ENCODE measurements around the gene LMF1. TPM values are rescaled to one million over a fixed set of nuclear protein-coding genes. Genes with fewer than 3 reads are reported as not detected.

The LMF1 gene
- total RNA-seq, 2 donors from 2014 or later, result 16.4 to 21.8 TPM

DNA sequence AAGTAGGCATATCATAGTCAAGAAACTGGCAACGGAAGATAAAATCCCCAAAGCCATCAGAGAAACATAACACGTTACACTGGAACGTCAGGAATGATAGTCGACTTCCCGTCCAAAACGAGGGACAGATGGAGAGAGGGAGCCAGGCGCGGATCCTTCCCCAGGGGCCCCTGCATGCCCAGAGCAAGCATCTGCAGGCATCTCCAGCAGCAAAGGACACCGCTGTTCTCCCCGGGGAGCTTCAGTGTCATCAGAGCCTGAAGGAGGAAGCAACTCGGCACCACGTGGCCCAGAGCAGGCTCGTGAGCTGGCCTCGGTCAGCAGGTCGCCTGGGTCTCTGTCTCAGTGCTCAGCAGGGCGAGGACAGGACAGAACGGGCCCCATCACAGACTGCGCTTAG lies 50.1 kb downstream of the LMF1 start:
- intact Hi-C loops (cut with DNase I), result no loop called here
- DNase-seq (ENCODE audit: low spot score), result peak; percentile 86

DNA sequence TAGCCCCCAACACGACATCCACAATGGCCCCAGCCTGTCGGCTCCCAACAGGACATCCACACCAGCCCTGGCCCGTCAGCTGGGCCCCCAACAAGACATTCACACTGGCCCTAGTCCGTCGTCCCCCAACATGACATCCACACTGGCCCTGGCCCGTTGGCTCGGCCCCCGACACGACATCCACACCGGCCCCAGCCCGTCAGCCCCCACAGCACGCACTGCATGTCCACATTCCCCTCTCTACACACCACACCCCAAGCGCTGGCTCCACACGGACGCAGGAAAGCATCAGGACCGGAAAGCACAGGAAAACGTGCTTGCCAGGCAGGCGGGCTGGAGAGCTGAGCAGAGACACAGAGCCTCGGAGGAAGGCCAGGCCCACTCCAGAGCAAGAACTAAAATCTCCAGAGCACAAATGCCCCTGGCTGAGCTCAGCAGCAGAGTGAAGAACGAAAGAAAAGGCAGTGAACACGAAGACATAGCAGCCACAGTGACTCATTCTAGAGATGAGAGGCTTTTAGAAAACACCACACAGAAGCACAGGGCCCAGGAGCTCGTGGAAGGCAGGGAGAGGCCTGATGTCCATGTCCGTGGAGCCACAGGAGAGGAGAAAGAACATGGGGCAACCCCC lies 50.6 kb downstream of the LMF1 start:
- DNase-seq (ENCODE audit: low spot score), result peak; percentile 87
- intact Hi-C loops (cut with DNase I), result no loop called here

- intact Hi-C loops (cut with DNase I), result no loop called here
- no peak for DNase-seq (ENCODE audit: low spot score)
Measured at GRCh38 chr16:919658-920050, 51.1 kb downstream of the LMF1 start.

GRCh38 chr16:918741-919657 lies 51.8 kb downstream of the LMF1 start:
- intact Hi-C loops (cut with DNase I), result no loop called here
- peak; percentile 78 for DNase-seq (ENCODE audit: low spot score)

GRCh38 chr16:918068-918467 lies 52.7 kb downstream of the LMF1 start:
- intact Hi-C loops (cut with DNase I), result no loop called here
- peak; percentile 48 for DNase-seq (ENCODE audit: low spot score)

GRCh38 chr16:917591-918061 lies 53.2 kb downstream of the LMF1 start:
- intact Hi-C loops (cut with DNase I), result no loop called here
- peak; percentile 71 for DNase-seq (ENCODE audit: low spot score)

DNA sequence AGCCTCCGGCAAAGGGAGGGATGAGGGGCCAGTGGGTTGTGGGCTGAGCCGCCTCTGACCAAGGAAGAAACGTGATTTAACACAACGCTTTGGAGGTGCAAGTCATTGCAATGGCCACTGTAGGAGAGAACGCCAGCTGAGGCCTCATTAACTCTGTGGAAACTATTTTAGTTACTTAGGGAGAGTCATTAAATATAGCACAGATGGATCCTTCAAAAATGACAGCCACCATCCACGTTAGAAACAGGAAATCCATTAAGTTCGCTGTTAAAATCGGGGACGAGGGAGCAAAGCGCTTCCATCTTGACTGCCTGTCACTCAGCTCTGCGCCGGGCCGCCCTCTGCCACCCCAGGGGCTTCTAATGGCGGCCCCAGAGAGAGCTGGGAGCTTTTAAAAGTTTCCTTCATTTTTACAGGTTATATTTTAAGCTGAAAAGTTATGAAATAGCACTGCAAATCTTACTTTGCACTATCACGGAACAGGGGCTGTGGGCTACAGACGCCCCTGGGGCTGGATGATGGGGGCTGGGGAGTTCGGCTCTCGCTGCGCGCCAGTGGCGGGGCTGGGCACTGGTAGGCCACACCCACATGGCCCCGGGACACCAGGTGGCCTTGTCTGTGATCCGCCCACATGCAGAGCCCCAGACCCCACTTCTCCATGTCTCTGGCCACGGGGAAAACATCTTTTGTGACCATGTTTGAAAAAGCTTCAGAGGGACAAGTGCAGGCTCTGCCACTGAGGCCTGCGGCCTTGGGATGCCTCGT lies 54.6 kb downstream of the LMF1 start:
- DNase-seq (ENCODE audit: low spot score), result no peak
- intact Hi-C loops (cut with DNase I), result no loop called here

- intact Hi-C loops (cut with DNase I), result no loop called here
- no peak for DNase-seq (ENCODE audit: low spot score)
Measured at GRCh38 chr16:915546-915945, 55.2 kb downstream of the LMF1 start.

DNA sequence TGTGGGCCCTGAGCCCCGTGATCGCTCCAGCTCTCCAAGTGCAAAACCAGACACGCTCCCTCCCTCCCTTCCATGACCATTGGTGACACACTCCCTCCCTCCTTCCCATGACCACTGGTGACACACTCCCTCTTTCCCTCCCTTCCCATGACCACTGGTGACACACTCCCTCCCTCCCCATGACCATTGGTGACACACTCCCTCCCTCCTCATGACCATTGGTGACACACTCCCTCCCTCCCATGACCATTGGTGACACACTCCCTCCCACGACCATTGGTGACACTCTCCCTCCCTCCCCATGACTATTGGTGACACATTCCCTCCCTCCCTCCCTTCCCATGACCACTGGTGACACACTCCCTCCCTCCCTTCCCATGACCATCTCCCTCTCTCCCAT lies 56.3 kb downstream of the LMF1 start:
- intact Hi-C loops (cut with DNase I), result no loop called here
- no peak for DNase-seq (ENCODE audit: low spot score)

- intact Hi-C loops (cut with DNase I), result no loop called here
Measured at GRCh38 chr16:913817-914439, 56.9 kb downstream of the LMF1 start.

GRCh38 chr16:912684-913613 lies 57.8 kb downstream of the LMF1 start:
- DNase-seq (ENCODE audit: low spot score), result no peak
- intact Hi-C loops (cut with DNase I), result no loop called here

More at GRCh38 chr16:913817-914439, 56.9 kb downstream of the LMF1 start:
- DNase-seq (ENCODE audit: low spot score), result no peak

DNA sequence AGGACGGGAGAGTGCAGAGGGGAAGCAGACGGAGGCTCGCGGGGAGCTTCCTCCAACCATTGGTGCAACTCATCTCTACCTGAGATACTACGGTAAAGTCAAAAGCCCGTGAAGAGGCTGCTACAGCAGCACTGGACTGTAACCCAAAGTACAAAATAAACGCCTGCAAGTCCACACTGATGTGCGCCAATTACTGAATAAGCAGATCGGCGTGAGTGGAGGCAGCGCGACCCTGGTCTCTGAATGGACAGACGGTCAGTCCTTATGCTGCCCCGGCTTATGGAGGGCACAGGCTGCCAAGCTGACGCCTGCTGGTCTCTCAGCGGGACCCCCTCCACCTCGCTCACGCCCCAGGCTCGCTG lies 58.5 kb downstream of the LMF1 start:
- intact Hi-C loops (cut with DNase I), result no loop called here
- no peak for DNase-seq (ENCODE audit: low spot score)

DNA sequence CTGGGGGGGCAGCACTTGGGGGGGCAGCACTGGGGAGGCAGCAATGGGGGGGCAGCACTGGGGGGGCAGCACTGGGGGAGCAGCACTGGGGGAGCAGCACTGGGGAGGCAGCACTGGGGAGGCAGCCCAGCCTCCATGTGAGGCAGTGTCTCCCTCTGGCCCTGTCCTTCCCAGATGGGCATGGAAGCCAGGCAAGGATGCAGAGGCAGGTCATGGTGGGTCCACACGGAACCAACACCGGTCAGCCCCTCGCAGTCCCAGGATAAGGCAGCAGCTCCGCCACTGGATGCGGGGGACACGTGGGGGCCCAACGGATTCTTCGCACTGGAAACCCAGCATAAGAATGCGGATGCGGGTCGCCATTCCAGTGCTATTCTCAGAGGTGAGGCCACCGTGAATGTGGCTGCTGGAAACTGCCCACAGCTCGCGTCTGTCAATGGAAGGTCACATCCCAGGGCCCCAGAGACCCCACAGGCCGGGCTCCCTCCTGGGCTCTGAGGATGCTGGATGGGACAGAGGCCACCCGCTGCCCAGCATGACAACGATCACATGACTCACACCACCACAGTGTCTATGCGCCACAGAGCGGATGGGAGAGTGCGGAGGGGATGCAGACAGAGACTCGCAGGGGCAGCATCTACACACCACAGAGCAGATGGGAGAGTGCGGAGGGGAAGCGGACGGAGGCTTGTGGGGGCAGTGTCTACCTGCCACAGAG lies 59.0 kb downstream of the LMF1 start:
- no peak for DNase-seq (ENCODE audit: low spot score)
- intact Hi-C loops (cut with DNase I), result no loop called here

GRCh38 chr16:911101-911500 lies 59.7 kb downstream of the LMF1 start:
- intact Hi-C loops (cut with DNase I), result no loop called here
- DNase-seq (ENCODE audit: low spot score), result no peak

- intact Hi-C loops (cut with DNase I), result no loop called here
- DNase-seq (ENCODE audit: low spot score), result no peak
Measured at GRCh38 chr16:910181-910580, 60.6 kb downstream of the LMF1 start.

- intact Hi-C loops (cut with DNase I), result no loop called here
- DNase-seq (ENCODE audit: low spot score), result no peak
Measured at GRCh38 chr16:909281-910000, 61.3 kb downstream of the LMF1 start.

- no peak for DNase-seq (ENCODE audit: low spot score)
- intact Hi-C loops (cut with DNase I), result no loop called here
Measured at GRCh38 chr16:908526-909155, 62.1 kb downstream of the LMF1 start.
